Measurements from ENCODE around the gene CTNND2.
A peak's percentile ranks its signal among the peaks of the same experiment; 100 is the strongest.
"Not testable (repeated sequence)": the region's sequence is repeated elsewhere in the genome, so short reads cannot be mapped to it uniquely, and the experiment has no call there.

CTNND2 gene

GRCh38 chr5:11857391-11857790, 46.9 kb downstream of the CTNND2 start:
- DNase-seq (ENCODE audit: low spot score): no peak

GRCh38 chr5:11854936-11855335, 49.3 kb downstream of the CTNND2 start:
- DNase-seq (ENCODE audit: low spot score): no peak

- no peak for DNase-seq (ENCODE audit: low spot score)
These were observed 50.5 kb downstream of the CTNND2 start for GRCh38 chr5:11853796-11854195.

GRCh38 chr5:11853140-11853539, 51.1 kb downstream of the CTNND2 start:
- no peak for DNase-seq (ENCODE audit: low spot score)

- DNase-seq (ENCODE audit: low spot score): no peak
These were observed 51.5 kb downstream of the CTNND2 start for GRCh38 chr5:11852717-11853087.

- peak; percentile 19 for DNase-seq (ENCODE audit: low spot score)
These were observed 52.1 kb downstream of the CTNND2 start for GRCh38 chr5:11851965-11852716.

- DNase-seq (ENCODE audit: low spot score): peak; percentile 27
These were observed 52.8 kb downstream of the CTNND2 start for GRCh38 chr5:11851416-11851815.

- not testable (repeated sequence) for DNase-seq (ENCODE audit: low spot score)
These were observed 75.7 kb downstream of the CTNND2 start for GRCh38 chr5:11828566-11828965.

GRCh38 chr5:11822598-11822997, 81.6 kb downstream of the CTNND2 start:
- no peak for DNase-seq (ENCODE audit: low spot score)

GRCh38 chr5:11815916-11816315, 88.3 kb downstream of the CTNND2 start:
- no peak for DNase-seq (ENCODE audit: low spot score)

- DNase-seq (ENCODE audit: low spot score): no peak
These were observed 88.8 kb downstream of the CTNND2 start for GRCh38 chr5:11815481-11815880.

- no peak for DNase-seq (ENCODE audit: low spot score)
These were observed 89.9 kb downstream of the CTNND2 start for GRCh38 chr5:11814373-11814772.

GRCh38 chr5:11809407-11809806, 94.8 kb downstream of the CTNND2 start:
- no peak for DNase-seq (ENCODE audit: low spot score)

- DNase-seq (ENCODE audit: low spot score): no peak
These were observed 100.8 kb downstream of the CTNND2 start for GRCh38 chr5:11803436-11803835.

- DNase-seq (ENCODE audit: low spot score): no peak
These were observed 103.2 kb downstream of the CTNND2 start for GRCh38 chr5:11801061-11801460.

- DNase-seq (ENCODE audit: low spot score): peak; percentile 13
These were observed 107.1 kb downstream of the CTNND2 start for GRCh38 chr5:11797132-11797531.

- DNase-seq (ENCODE audit: low spot score): no peak
These were observed 110.8 kb downstream of the CTNND2 start for GRCh38 chr5:11793396-11793795.

- no peak for DNase-seq (ENCODE audit: low spot score)
These were observed 111.6 kb downstream of the CTNND2 start for GRCh38 chr5:11792621-11793020.

- no peak for DNase-seq (ENCODE audit: low spot score)
These were observed 112.5 kb downstream of the CTNND2 start for GRCh38 chr5:11791792-11792191.

GRCh38 chr5:11790201-11790600, 114.0 kb downstream of the CTNND2 start:
- no peak for DNase-seq (ENCODE audit: low spot score)

GRCh38 chr5:11785771-11786352, 118.4 kb downstream of the CTNND2 start:
- DNase-seq (ENCODE audit: low spot score): no peak

GRCh38 chr5:11780641-11781345, 123.5 kb downstream of the CTNND2 start:
- DNase-seq (ENCODE audit: low spot score): no peak

GRCh38 chr5:11777096-11777495, 127.2 kb downstream of the CTNND2 start:
- DNase-seq (ENCODE audit: low spot score): no peak

Measured in SW480 (cell line).